Measurements from ENCODE around the gene RIMS1.

Gene RIMS1

GRCh38 chr6:71886184-71887005, at the start of gene RIMS1:
Gene RIMS1 (plus strand): TSS chr6:71886550. CDS start chr6:71887024, 474 bp downstream.
- DNase-seq (ENCODE audit: low read depth), result no peak

GRCh38 chr6:71851214-71851613, 35.1 kb upstream of the RIMS1 start:
- no peak for DNase-seq (ENCODE audit: low read depth)

GRCh38 chr6:71852948-71853347, 33.4 kb upstream of the RIMS1 start:
- no peak for DNase-seq (ENCODE audit: low read depth)

GRCh38 chr6:71855406-71855805, 30.9 kb upstream of the RIMS1 start:
- DNase-seq (ENCODE audit: low read depth), result no peak

GRCh38 chr6:71879016-71879415, 7.3 kb upstream of the RIMS1 start:
- DNase-seq (ENCODE audit: low read depth), result no peak

GRCh38 chr6:71887006-71887743, 825 bp downstream of the RIMS1 start:
- no peak for DNase-seq (ENCODE audit: low read depth)

GRCh38 chr6:71887744-71888230, 1.4 kb downstream of the RIMS1 start:
- no peak for DNase-seq (ENCODE audit: low read depth)

GRCh38 chr6:71888756-71889340, 2.5 kb downstream of the RIMS1 start:
- DNase-seq (ENCODE audit: low read depth), result no peak

GRCh38 chr6:71889366-71889765, 3.0 kb downstream of the RIMS1 start:
- DNase-seq (ENCODE audit: low read depth), result no peak

GRCh38 chr6:71892641-71893040, 6.3 kb downstream of the RIMS1 start:
- DNase-seq (ENCODE audit: low read depth), result no peak

- DNase-seq (ENCODE audit: low read depth), result no peak
Measured at GRCh38 chr6:71900642-71901041, 14.3 kb downstream of the RIMS1 start.

GRCh38 chr6:71902261-71902660, 15.9 kb downstream of the RIMS1 start:
- DNase-seq (ENCODE audit: low read depth), result no peak

GRCh38 chr6:71906813-71907212, 20.5 kb downstream of the RIMS1 start:
- no peak for DNase-seq (ENCODE audit: low read depth)

- DNase-seq (ENCODE audit: low read depth), result no peak
Measured at GRCh38 chr6:71908162-71908765, 21.9 kb downstream of the RIMS1 start.

GRCh38 chr6:71913444-71914234, 27.3 kb downstream of the RIMS1 start:
- no peak for DNase-seq (ENCODE audit: low read depth)

GRCh38 chr6:71929047-71929446, 42.7 kb downstream of the RIMS1 start:
- DNase-seq (ENCODE audit: low read depth), result no peak

GRCh38 chr6:71933881-71934280, 47.5 kb downstream of the RIMS1 start:
- no peak for DNase-seq (ENCODE audit: low read depth)

GRCh38 chr6:71965404-71965803, 79.1 kb downstream of the RIMS1 start:
- DNase-seq (ENCODE audit: low read depth), result no peak

- no peak for DNase-seq (ENCODE audit: low read depth)
Measured at GRCh38 chr6:71967436-71967835, 81.1 kb downstream of the RIMS1 start.

- DNase-seq (ENCODE audit: low read depth), result no peak
Measured at GRCh38 chr6:71977884-71978283, 91.5 kb downstream of the RIMS1 start.

- DNase-seq (ENCODE audit: low read depth), result no peak
Measured at GRCh38 chr6:71979911-71980310, 93.6 kb downstream of the RIMS1 start.

- no peak for DNase-seq (ENCODE audit: low read depth)
Measured at GRCh38 chr6:71982389-71982788, 96.0 kb downstream of the RIMS1 start.
